Measurements from ENCODE around the gene CDKN1A. TPM values are rescaled to one million over a fixed set of nuclear protein-coding genes. Genes with fewer than 3 reads are reported as not detected.

Gene CDKN1A
- total RNA-seq, 1 donor from 2014 or later: 250 TPM

- intact Hi-C loops (cut with micrococcal nuclease): loop anchor here (5.0 kb wide), 2 partner anchors 235 to 755 kb away; partner anchors contain the start of gene CMTR1
These were observed 1.3 kb upstream of the CDKN1A start for GRCh38 chr6:36677059-36677749.

- intact Hi-C loops (cut with micrococcal nuclease): loop anchor here (5.0 kb wide), 2 partner anchors 234 to 754 kb away; partner anchors contain the start of gene CMTR1
These were observed 594 bp upstream of the CDKN1A start for GRCh38 chr6:36677753-36678487.

GRCh38 chr6:36679043-36679833, 724 bp downstream of the CDKN1A start:
- intact Hi-C loops (cut with micrococcal nuclease): loop anchor here (5.0 kb wide), 2 partner anchors 233 to 753 kb away; partner anchors contain the start of gene CMTR1

- intact Hi-C loops (cut with micrococcal nuclease): loop anchor here (1.0 to 10.0 kb wide), 5 partner anchors 10 to 820 kb away; partner anchors contain the start of genes MTCH1 and PIM1
These were observed 4.0 kb downstream of the CDKN1A start for GRCh38 chr6:36682328-36683144.

GRCh38 chr6:36683145-36683655, 4.7 kb downstream of the CDKN1A start:
- intact Hi-C loops (cut with micrococcal nuclease): loop anchor here (2.0 to 10.0 kb wide), 4 partner anchors 52 to 819 kb away; partner anchors contain the start of genes MTCH1 and PIM1

GRCh38 chr6:36683656-36684446, 5.3 kb downstream of the CDKN1A start:
- intact Hi-C loops (cut with micrococcal nuclease): loop anchor here (2.0 to 10.0 kb wide), 4 partner anchors 51 to 818 kb away; partner anchors contain the start of genes MTCH1 and PIM1

- intact Hi-C loops (cut with micrococcal nuclease): loop anchor here (5.0 to 10.0 kb wide), 3 partner anchors 300 to 818 kb away; partner anchors contain the start of genes MTCH1 and PIM1
These were observed 5.9 kb downstream of the CDKN1A start for GRCh38 chr6:36684447-36684812.

GRCh38 chr6:36685166-36685924, 6.8 kb downstream of the CDKN1A start:
- intact Hi-C loops (cut with micrococcal nuclease): loop anchor here (10.0 kb wide), 1 partner anchor 299 kb away; the partner anchor contains the start of gene MTCH1

- intact Hi-C loops (cut with micrococcal nuclease): loop anchor here (10.0 kb wide), 1 partner anchor 299 kb away; the partner anchor contains the start of gene MTCH1
These were observed 7.6 kb downstream of the CDKN1A start for GRCh38 chr6:36685926-36686667.

GRCh38 chr6:36686668-36687513, 8.4 kb downstream of the CDKN1A start:
- intact Hi-C loops (cut with micrococcal nuclease): loop anchor here (10.0 kb wide), 1 partner anchor 298 kb away; the partner anchor contains the start of gene MTCH1

GRCh38 chr6:36688063-36688738, 9.7 kb downstream of the CDKN1A start:
- intact Hi-C loops (cut with micrococcal nuclease): loop anchor here (10.0 kb wide), 1 partner anchor 297 kb away; the partner anchor contains the start of gene MTCH1

- intact Hi-C loops (cut with micrococcal nuclease): loop anchor here (10.0 kb wide), 1 partner anchor 296 kb away; the partner anchor contains the start of gene MTCH1
These were observed 10.2 kb downstream of the CDKN1A start for GRCh38 chr6:36688739-36689075.

- intact Hi-C loops (cut with micrococcal nuclease): no loop called here
These were observed 12.5 kb downstream of the CDKN1A start for GRCh38 chr6:36691011-36691410.

- intact Hi-C loops (cut with micrococcal nuclease): loop anchor here (1.0 kb wide), 4 partner anchors 9 to 68 kb away; no protein-coding TSS in a partner anchor
These were observed 13.1 kb downstream of the CDKN1A start for GRCh38 chr6:36691612-36692011.

GRCh38 chr6:36692220-36692619, 13.7 kb downstream of the CDKN1A start:
- intact Hi-C loops (cut with micrococcal nuclease): loop anchor here (1.0 kb wide), 4 partner anchors 10 to 67 kb away; no protein-coding TSS in a partner anchor
